Measurements from ENCODE around the gene COL4A2. TPM values are rescaled to one million over a fixed set of nuclear protein-coding genes. Genes with fewer than 3 reads are reported as not detected.

COL4A2 gene
- 79.6 and 111 TPM in 2 replicates for total RNA-seq

DNA sequence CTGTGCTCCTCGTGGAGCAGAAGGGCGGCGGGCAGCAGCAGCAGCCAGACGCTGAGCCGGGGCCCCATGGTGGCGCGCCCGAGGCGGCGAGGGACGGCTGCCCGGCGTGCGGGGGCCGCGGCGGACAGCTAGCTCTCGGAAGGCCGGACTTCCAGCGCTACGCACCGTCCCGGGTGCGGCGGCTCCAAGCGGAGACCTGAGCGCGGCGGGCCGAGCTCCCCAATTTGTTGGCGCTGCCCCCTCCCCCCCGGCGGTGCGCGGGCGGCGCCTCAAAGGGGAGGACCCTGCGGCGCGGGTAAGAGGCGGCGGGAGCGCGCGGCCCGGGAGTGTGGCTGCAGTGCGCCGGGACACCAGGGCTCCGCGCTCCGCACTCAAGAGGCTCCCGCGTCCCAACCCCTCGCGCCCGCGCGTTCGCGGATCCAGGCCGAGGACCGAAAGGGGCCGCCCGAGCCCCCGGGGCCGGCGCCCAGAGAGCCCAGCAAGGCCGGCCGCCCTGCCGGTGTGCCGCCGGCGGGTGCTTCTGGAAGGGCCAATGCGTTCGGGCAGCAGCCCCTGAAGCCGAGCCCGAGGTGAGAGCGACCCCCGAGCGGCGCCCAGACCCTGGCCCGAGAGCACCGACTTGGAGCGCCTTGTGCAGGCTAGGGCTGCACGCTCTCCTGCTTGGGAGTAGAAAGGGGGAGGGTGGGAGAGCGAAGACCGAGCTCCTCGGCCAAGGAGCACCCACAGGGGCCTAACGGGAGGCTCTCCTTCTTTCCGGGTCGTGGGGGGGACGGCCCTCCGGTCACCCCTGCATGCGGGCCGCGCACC, at the start of gene COL4A2, which contains the start of gene COL4A1:
Gene COL4A2, plus strand, starts transcription at position 325 of the 807 bp plus-strand sequence. CDS start 620 bp downstream, outside the sequence.
Gene COL4A1, minus strand, starts transcription at position 198 of the 807 bp plus-strand sequence. Its CDS starts 130 bp downstream, at position 68.

DNA sequence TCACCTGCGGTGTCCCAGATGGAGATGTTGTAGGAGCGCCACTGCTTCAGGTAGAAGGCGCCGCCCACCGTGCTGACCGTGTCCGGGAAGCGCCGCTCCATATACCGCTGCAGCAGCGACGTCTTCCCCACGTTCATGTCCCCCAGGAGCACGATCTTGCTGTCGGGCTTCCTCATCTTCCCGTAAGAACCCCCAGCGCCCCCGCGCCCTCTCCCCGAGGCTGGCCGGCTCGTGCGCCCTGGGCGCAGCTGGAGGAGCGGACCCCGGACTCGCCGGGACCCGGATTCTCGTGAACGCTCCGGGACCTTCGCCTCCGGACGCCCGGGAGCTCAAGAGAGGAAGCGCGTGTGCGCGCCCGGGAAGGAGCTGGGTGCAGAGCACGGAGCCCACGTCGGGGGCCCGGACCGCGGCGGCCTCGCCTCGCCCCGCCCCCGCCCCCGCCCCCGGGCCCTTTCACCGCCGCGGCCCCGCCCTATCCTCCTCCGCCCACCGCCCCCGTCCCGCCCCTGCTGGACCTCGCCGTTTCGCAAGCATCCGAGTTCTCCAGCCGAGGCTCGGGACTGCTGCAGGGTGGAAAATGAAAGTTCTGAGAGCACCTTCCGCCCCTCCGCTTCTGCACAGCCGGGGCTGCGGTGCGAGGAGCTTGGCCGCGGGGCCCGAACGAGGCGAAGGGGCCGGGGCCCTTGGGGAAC, 254.4 kb downstream of the COL4A2 start, which contains the start of gene RAB20:
Gene RAB20, minus strand, starts transcription at position 379 of the 692 bp plus-strand sequence. Its CDS starts 203 bp downstream, at position 176.

Small RNA genes lying within 50 kb of the gene (small RNA-seq; reads per million reads assigned to genes)
- gene MIR8073: not detected

Other genes with a start within 250 kb of the COL4A2 start
- gene COL4A1, start 127 bp upstream of the COL4A2 start, total RNA-seq: 88.6 and 120 TPM in 2 replicates